Measurements from ENCODE around the gene PPM1H.
"Not testable (repeated sequence)": the region's sequence is repeated elsewhere in the genome, so short reads cannot be mapped to it uniquely, and the experiment has no call there.

Gene PPM1H

GRCh38 chr12:62942316-62942715 lies 7.4 kb upstream of the PPM1H start:
- not testable (repeated sequence) for DNase-seq

GRCh38 chr12:62934239-62934798 lies 631 bp downstream of the PPM1H start:
- peak; percentile 84 for DNase-seq

GRCh38 chr12:62933602-62934238 lies 1.2 kb downstream of the PPM1H start:
- peak; percentile 75 for DNase-seq

GRCh38 chr12:62933220-62933601 lies 1.7 kb downstream of the PPM1H start:
- DNase-seq: peak; percentile 91

GRCh38 chr12:62931477-62931876 lies 3.5 kb downstream of the PPM1H start:
- peak; percentile 17 for DNase-seq

- DNase-seq: peak; percentile 17
Measured at GRCh38 chr12:62930546-62931425, 4.2 kb downstream of the PPM1H start.

- DNase-seq: peak; percentile 28
Measured at GRCh38 chr12:62928632-62929031, 6.3 kb downstream of the PPM1H start.

GRCh38 chr12:62925680-62926079 lies 9.3 kb downstream of the PPM1H start:
- DNase-seq: no peak

GRCh38 chr12:62924084-62924483 lies 10.9 kb downstream of the PPM1H start:
- peak; percentile 32 for DNase-seq

- DNase-seq: peak; percentile 72
Measured at GRCh38 chr12:62922539-62922938, 12.4 kb downstream of the PPM1H start.

- DNase-seq: peak; percentile 97
Measured at GRCh38 chr12:62919838-62920237, 15.1 kb downstream of the PPM1H start.

GRCh38 chr12:62917926-62918325 lies 17.0 kb downstream of the PPM1H start:
- DNase-seq: peak; percentile 13

- peak; percentile 74 for DNase-seq
Measured at GRCh38 chr12:62916632-62917425, 18.1 kb downstream of the PPM1H start.

- DNase-seq: no peak
Measured at GRCh38 chr12:62915204-62915529, 19.8 kb downstream of the PPM1H start.

- DNase-seq: no peak
Measured at GRCh38 chr12:62914443-62915203, 20.3 kb downstream of the PPM1H start.

- no peak for DNase-seq
Measured at GRCh38 chr12:62913380-62913779, 21.6 kb downstream of the PPM1H start.

- peak; percentile 69 for DNase-seq
Measured at GRCh38 chr12:62912644-62913043, 22.3 kb downstream of the PPM1H start.

GRCh38 chr12:62911286-62911685 lies 23.7 kb downstream of the PPM1H start:
- peak; percentile 10 for DNase-seq

GRCh38 chr12:62910549-62911169 lies 24.3 kb downstream of the PPM1H start:
- DNase-seq: peak; percentile 65

- DNase-seq: no peak
Measured at GRCh38 chr12:62909340-62909739, 25.6 kb downstream of the PPM1H start.

GRCh38 chr12:62908674-62909073 lies 26.3 kb downstream of the PPM1H start:
- no peak for DNase-seq

- peak; percentile 12 for DNase-seq
Measured at GRCh38 chr12:62907561-62907960, 27.4 kb downstream of the PPM1H start.

Measured in NCI-H69 (cell line).